ENCODE data around the gene CCRL2.
"Not testable (repeated sequence)": the region's sequence is repeated elsewhere in the genome, so short reads cannot be mapped to it uniquely, and the experiment has no call there.

Gene CCRL2

DNA sequence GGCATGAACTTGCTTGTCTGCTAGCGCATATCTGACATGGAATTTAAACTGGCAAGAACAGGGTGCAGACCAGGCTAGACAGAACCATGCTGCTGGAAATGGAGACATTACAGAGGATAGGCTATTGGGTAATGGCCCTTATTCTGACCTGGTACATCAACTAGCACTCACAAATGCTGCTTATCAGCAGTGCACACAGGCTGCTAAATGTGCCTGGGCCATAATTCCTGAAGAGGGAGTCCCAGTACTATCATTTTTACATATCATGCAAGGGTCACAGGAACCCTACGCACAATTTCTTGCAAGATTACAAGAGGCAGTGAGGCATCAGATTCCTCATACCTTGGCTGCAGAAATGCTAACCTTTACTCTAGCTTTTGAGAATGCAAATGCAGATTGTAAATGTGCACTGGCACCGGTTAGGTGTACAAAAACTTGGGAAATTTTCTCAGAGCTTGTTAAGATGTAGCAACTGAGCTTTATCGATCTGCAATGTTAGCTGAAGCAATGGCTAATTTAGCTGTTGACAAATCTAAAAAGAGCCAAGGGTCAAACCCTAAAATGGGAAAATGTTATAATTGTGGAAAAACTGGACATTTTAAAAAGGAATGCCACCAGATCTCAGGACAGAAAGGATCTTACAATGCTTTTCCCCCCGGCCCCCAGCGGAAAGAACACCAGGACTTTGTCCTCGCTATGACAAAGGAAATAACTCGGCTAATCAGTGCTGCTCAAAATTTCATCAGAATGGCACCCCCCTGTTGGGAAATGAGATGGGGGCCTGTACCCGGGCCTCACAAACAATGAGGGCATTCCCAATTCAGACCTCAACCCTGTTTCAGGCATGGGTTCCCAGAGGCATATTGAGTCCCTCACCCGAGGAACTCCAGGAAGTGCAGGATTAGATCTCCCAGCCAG, 21.1 kb downstream of the CCRL2 start:
- in situ Hi-C loops (cut with MboI; ENCODE audit: low pct_unique_long_range_greater_than_20kb, low sequenced_read_pairs, unreplicated experiment), result no loop called here
- TF ChIP-seq, protein P1, sequence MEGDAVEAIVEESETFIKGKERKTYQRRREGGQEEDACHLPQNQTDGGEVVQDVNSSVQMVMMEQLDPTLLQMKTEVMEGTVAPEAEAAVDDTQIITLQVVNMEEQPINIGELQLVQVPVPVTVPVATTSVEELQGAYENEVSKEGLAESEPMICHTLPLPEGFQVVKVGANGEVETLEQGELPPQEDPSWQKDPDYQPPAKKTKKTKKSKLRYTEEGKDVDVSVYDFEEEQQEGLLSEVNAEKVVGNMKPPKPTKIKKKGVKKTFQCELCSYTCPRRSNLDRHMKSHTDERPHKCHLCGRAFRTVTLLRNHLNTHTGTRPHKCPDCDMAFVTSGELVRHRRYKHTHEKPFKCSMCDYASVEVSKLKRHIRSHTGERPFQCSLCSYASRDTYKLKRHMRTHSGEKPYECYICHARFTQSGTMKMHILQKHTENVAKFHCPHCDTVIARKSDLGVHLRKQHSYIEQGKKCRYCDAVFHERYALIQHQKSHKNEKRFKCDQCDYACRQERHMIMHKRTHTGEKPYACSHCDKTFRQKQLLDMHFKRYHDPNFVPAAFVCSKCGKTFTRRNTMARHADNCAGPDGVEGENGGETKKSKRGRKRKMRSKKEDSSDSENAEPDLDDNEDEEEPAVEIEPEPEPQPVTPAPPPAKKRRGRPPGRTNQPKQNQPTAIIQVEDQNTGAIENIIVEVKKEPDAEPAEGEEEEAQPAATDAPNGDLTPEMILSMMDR (IDR thresholded peaks at IDR 0.05; ENCODE audit: extremely low read depth, insufficient read depth, missing control alignments), result no peak
- no peak for DNase-seq (ENCODE audit: low spot score)

DNA sequence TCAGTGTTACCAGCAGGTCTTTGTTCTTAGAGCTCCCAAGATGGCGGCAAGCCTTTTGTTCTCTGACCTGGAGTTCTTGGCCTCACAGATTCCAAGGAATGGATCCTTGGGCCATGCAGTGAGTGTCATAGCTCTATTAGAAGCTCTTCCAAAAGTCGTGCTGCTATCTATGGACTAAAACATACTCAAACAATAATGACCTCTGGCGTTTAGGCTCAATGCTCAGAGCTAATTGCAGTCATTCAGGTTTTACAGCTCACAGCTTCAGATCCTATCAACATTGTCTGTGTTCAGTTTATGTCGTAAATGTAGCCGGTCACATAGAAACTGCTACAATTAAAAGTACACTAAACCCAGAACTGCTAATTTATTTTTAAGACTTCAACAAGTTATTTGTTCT, 22.2 kb downstream of the CCRL2 start:
- TF ChIP-seq, protein P1 (IDR thresholded peaks at IDR 0.05; ENCODE audit: extremely low read depth, insufficient read depth, missing control alignments), result no peak
- in situ Hi-C loops (cut with MboI; ENCODE audit: low pct_unique_long_range_greater_than_20kb, low sequenced_read_pairs, unreplicated experiment), result no loop called here
- no peak for DNase-seq (ENCODE audit: low spot score)

DNA sequence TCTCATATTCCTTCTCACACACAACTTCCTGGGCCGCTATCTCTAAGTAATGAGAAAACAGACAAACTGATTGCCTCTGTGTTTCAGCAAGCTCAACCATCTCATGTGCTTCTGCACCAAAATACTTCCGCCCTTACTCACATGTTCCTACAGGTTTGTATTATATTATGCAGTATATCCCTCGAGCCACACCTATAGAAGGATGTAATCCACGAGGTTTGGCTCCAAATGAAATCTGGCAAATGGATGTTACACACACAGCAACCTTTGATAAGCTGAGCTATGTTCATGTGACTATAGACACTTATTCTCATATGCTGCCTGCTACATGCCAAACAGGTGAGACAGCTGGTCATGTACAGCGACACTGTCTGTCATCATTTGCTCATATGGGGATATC, 22.6 kb downstream of the CCRL2 start:
- TF ChIP-seq, protein P1 (IDR thresholded peaks at IDR 0.05; ENCODE audit: extremely low read depth, insufficient read depth, missing control alignments), result no peak
- DNase-seq (ENCODE audit: low spot score), result no peak
- in situ Hi-C loops (cut with MboI; ENCODE audit: low pct_unique_long_range_greater_than_20kb, low sequenced_read_pairs, unreplicated experiment), result no loop called here

DNA sequence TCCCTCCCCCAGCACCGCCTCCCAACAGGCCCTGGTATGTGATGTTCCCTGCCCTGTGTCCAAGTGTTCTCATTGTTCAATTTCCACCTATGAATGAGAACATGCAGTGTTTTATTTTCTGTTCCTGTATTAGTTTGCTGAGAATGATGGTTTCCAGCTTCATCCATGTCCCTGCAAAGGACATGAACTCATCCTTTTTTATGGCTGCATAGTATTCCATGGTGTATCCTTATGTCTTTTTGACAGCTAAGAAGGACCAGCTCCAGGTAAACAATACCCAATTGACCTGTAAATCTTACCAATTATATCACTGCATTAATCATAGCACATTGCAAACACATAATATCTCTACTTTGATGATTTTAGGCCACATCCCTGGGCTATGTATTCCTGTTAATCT, 23.8 kb downstream of the CCRL2 start:
- DNase-seq (ENCODE audit: low spot score); in situ Hi-C loops (cut with MboI; ENCODE audit: low pct_unique_long_range_greater_than_20kb, low sequenced_read_pairs, unreplicated experiment): not testable (repeated sequence)

DNA sequence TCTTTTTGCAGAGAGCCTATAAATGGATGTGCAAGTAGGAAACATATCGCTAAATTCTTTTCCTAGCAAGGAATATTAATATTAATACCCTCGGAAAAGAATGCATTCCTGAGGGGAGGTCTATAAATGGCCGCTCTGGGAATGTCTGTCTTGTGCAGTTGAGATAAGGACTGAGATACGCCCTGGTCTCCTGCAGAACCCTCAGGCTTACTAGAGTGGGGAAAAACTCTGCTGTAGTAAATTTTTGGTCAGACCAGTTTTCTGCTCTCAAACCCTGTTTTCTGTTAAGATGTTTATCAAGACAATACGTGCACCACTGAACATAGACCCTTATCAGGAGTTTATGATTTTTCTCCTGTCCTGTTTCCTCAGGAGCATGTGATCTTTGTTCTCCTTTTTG, 24.8 kb downstream of the CCRL2 start:
- DNase-seq (ENCODE audit: low spot score); in situ Hi-C loops (cut with MboI; ENCODE audit: low pct_unique_long_range_greater_than_20kb, low sequenced_read_pairs, unreplicated experiment): not testable (repeated sequence)

DNA sequence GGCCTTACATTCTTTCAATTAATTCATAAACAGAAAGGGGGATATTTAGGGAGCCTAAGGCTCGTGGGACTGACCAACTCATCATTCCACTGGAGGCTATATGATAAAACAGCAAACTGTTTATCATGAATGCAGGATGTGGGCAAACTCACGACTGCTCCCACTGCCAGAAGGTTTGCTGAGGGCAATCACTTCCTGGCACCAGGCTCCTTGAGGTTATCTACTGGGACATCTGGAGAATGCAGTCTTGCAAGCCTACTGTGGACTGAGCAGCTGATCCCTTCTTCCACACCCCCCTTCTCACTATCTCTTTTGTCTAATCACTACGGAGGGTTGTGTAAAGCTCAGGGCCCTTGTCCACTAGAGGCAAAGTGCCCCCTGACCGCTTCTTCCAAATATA, 26.1 kb downstream of the CCRL2 start:
- in situ Hi-C loops (cut with MboI; ENCODE audit: low pct_unique_long_range_greater_than_20kb, low sequenced_read_pairs, unreplicated experiment); DNase-seq (ENCODE audit: low spot score): not testable (repeated sequence)

DNA sequence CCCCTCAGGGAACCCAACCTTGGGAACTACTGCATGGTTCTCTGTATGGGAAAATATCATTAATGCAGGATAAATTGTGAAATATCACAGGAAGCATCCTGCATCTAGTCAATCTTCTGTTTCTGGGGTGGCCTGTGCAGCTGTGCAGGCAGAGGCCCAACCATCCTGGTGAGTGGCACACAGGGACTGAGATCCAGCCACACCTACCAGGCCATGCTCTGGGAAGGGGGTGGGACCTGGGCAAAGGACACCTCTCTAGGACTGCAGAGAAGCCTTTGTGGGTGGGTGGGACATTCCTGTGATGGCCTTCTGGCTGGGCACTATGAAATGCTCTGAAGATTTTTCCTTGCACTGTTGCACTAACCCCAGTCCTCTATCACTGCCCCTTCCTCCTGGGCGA, 26.8 kb downstream of the CCRL2 start:
- DNase-seq (ENCODE audit: low spot score), result no peak
- in situ Hi-C loops (cut with MboI; ENCODE audit: low pct_unique_long_range_greater_than_20kb, low sequenced_read_pairs, unreplicated experiment), result no loop called here
- TF ChIP-seq, protein P1 (IDR thresholded peaks at IDR 0.05; ENCODE audit: extremely low read depth, insufficient read depth, missing control alignments), result no peak

DNA sequence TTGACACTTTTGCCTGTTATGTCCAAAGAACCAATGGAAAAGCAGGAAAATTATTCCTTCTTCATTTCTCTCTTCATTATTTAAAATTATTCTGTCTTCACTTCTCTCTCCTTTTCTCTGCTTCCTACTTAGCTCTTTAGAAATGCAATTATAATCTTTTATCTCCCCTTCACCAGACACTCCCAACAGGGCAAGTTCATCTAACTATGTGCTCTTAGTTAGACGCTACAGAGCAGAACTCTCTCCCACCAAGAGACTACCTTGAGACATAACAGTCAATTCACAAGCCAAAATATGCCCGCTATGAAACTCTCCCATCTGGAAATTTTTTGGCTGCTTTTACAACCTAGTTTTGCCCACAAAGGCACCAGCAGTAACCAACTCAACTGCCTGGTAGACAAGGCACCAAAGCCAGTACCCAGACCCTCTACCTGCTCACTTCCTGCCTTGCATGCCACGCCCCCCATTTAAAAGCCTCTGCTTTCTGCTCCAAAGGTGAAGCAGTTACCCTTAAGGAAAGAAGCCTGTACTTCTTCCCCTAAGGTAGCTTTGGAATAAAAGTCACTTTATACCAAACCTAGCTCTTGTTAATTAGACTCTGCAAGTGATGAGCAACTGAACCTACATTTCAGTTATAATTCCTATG, 28.1 kb downstream of the CCRL2 start:
- in situ Hi-C loops (cut with MboI; ENCODE audit: low pct_unique_long_range_greater_than_20kb, low sequenced_read_pairs, unreplicated experiment), result no loop called here
- DNase-seq (ENCODE audit: low spot score), result no peak
- TF ChIP-seq, protein P1 (IDR thresholded peaks at IDR 0.05; ENCODE audit: extremely low read depth, insufficient read depth, missing control alignments), result no peak

Measured in GM13977 (cell line).